ENCODE measurements around the gene P3H3. TPM values are rescaled to one million over a fixed set of nuclear protein-coding genes. Genes with fewer than 3 reads are reported as not detected.

P3H3 gene
- total and polyA plus RNA-seq, 2 of the 4 experiments (the other 2 are of a cell fraction) = 27.8 to 83.9 TPM

DNA sequence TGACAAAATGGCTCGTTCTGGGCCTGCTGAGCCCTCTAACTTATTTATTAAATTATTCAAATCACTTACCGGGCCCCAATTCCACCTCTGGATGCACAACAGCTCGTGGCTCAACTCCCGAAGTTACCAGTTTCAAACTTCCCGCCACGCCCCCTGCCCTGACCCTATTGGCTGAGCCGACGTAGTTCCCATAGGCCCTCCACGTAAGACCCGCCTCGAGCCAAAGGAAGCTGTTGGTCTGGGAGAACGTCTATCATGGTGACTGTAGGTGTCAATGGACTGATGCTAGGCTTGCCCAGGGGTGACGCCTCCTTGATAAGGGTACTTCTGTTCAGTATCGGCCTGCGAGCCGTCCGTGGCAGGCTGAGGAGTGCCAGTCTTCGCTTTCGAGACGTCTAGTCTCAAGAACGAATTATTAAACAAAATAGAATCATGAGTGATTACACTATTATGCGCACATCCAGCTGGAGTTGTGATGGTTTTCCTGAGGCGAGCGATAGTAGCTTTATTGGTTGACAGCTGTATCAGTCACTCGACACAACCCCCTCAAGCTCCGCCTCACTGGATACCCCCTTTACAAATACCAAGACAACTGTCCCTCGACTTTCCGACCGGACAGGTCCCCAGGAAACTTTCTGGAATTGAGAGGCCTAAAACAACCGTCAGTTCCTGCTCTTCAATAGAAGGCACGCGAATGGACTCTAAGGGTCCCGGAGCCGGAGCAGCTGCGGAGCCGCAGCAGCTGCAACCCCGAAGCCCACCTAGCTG, 23.1 kb downstream of the P3H3 start, which contains the start of gene CDCA3 (continued):
- TF ChIP-seq, protein P1, sequence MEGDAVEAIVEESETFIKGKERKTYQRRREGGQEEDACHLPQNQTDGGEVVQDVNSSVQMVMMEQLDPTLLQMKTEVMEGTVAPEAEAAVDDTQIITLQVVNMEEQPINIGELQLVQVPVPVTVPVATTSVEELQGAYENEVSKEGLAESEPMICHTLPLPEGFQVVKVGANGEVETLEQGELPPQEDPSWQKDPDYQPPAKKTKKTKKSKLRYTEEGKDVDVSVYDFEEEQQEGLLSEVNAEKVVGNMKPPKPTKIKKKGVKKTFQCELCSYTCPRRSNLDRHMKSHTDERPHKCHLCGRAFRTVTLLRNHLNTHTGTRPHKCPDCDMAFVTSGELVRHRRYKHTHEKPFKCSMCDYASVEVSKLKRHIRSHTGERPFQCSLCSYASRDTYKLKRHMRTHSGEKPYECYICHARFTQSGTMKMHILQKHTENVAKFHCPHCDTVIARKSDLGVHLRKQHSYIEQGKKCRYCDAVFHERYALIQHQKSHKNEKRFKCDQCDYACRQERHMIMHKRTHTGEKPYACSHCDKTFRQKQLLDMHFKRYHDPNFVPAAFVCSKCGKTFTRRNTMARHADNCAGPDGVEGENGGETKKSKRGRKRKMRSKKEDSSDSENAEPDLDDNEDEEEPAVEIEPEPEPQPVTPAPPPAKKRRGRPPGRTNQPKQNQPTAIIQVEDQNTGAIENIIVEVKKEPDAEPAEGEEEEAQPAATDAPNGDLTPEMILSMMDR (conservative IDR thresholded peaks at IDR 0.05; ENCODE audit: low read depth, low read length) = no peak
